ENCODE data around the gene OPN1SW. TPM values are rescaled to one million over a fixed set of nuclear protein-coding genes. Genes with fewer than 3 reads are reported as not detected.
A peak's percentile ranks its signal among the peaks of the same experiment; 100 is the strongest.

Gene OPN1SW
- total RNA-seq, 1 donor from 2014 or later = not detected

DNA sequence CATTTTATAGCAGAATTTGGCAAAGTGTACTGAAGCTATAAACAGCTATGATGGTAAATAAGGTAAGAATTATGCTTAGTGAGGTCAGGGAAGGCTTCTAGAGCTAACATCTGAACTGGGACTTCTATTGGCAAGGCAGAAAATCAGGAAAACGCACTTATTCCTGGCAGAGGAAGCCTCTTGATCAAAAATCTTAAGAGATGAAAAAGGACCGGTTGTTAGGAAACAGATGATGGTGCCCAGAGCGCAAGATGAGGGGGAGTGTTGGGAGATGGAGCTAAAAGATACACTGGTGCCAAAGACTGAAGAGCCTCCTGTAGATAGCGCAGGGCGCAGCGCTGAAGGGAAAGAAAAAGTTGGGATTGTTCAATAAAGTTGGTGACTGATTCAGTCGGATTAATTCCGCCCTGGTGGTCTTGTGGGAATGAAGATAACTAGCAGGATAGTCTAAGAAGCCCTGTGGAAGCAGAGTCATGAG lies 37.0 kb downstream of the OPN1SW start:
- H3K9me3 Mint-ChIP-seq (ENCODE audit: unreplicated experiment) = no peaks in the 10 kb centered on the region
- no peak for DNase-seq (ENCODE audit: low spot score)
- H3K36me3 Mint-ChIP-seq (ENCODE audit: low read depth, unreplicated experiment) = no peaks in the 10 kb centered on the region
- TF ChIP-seq, protein P1, sequence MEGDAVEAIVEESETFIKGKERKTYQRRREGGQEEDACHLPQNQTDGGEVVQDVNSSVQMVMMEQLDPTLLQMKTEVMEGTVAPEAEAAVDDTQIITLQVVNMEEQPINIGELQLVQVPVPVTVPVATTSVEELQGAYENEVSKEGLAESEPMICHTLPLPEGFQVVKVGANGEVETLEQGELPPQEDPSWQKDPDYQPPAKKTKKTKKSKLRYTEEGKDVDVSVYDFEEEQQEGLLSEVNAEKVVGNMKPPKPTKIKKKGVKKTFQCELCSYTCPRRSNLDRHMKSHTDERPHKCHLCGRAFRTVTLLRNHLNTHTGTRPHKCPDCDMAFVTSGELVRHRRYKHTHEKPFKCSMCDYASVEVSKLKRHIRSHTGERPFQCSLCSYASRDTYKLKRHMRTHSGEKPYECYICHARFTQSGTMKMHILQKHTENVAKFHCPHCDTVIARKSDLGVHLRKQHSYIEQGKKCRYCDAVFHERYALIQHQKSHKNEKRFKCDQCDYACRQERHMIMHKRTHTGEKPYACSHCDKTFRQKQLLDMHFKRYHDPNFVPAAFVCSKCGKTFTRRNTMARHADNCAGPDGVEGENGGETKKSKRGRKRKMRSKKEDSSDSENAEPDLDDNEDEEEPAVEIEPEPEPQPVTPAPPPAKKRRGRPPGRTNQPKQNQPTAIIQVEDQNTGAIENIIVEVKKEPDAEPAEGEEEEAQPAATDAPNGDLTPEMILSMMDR (IDR thresholded peaks at IDR 0.05; ENCODE audit: unreplicated experiment) = no peak
- peaks cover 47% of the 10 kb centered on the region for H3K4me1 Mint-ChIP-seq (ENCODE audit: unreplicated experiment)
- H3K27ac Mint-ChIP-seq (ENCODE audit: unreplicated experiment) = peak overlapping the region; percentile 94
- peaks cover 9% of the 10 kb centered on the region for H3K27me3 Mint-ChIP-seq (ENCODE audit: unreplicated experiment)
- peak overlapping the region; percentile 98 for H3K4me3 Mint-ChIP-seq (ENCODE audit: unreplicated experiment)

DNA sequence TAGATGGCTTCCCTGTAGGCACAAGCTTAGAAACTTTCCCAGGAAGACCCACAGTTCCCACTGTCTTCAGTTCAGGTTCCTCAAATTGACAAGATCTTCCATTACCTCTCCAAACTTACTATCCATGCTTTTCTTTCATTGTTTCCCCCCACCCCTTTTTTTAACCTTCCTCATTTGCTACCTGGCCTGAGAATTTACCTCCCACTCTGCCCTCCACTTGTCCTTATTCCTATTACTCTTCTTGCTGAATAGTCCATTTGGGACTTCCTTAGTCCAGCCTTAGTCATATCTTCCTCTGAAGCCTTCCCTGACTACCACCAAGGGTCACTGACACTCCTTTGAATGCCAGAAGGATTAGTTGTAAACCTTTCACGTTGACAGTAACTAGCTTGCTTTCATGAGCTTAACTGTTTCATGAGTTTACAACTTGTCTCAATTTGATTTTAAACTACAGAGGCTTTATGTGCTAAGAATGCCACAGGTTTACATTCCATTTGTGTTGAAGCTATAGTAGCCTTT lies 37.7 kb downstream of the OPN1SW start:
- H3K4me1 Mint-ChIP-seq (ENCODE audit: unreplicated experiment) = peaks cover 47% of the 10 kb centered on the region

DNA sequence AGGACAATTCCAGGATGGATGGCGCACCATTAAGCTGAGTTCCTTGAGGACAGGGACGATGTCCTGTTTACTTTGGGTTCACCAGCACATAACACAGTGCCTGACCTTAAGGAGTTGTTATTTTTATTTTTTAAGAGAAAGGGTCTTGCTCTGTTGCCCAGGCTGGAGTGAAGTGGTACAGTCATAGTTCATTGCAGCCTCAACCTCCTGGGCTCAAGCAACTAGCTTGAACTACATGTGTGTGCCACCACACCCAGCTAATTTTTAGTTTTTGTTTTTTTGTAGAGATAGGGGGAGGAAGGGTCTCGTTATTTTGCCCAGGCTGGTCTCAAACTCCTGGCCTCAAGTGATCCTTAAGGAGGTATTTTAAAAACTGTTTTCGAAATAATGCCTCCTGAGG lies 38.2 kb downstream of the OPN1SW start:
- Mint-ChIP-seq H3K4me1 (ENCODE audit: unreplicated experiment) (peaks cover 47% of the 10 kb centered on the region), H3K36me3 (ENCODE audit: low read depth, unreplicated experiment) (no peaks in the 10 kb centered on the region), H3K4me3 (ENCODE audit: unreplicated experiment) (no peak overlapping the region), H3K27ac (ENCODE audit: unreplicated experiment) (no peak overlapping the region), H3K27me3 (ENCODE audit: unreplicated experiment) (peaks cover 9% of the 10 kb centered on the region), H3K9me3 (ENCODE audit: unreplicated experiment) (no peaks in the 10 kb centered on the region)
- TF ChIP-seq, protein P1 (IDR thresholded peaks at IDR 0.05; ENCODE audit: unreplicated experiment) = no peak
- DNase-seq (ENCODE audit: low spot score) = no peak

More for the DNA sequence above, 37.7 kb downstream of the OPN1SW start:
- Mint-ChIP-seq H3K36me3 (ENCODE audit: low read depth, unreplicated experiment) (no peaks in the 10 kb centered on the region), H3K27me3 (ENCODE audit: unreplicated experiment) (peaks cover 9% of the 10 kb centered on the region), H3K4me3 (ENCODE audit: unreplicated experiment) (no peak overlapping the region), H3K9me3 (ENCODE audit: unreplicated experiment) (no peaks in the 10 kb centered on the region), H3K27ac (ENCODE audit: unreplicated experiment) (no peak overlapping the region)
- TF ChIP-seq, protein P1 (IDR thresholded peaks at IDR 0.05; ENCODE audit: unreplicated experiment) = no peak
- no peak for DNase-seq (ENCODE audit: low spot score)

DNA sequence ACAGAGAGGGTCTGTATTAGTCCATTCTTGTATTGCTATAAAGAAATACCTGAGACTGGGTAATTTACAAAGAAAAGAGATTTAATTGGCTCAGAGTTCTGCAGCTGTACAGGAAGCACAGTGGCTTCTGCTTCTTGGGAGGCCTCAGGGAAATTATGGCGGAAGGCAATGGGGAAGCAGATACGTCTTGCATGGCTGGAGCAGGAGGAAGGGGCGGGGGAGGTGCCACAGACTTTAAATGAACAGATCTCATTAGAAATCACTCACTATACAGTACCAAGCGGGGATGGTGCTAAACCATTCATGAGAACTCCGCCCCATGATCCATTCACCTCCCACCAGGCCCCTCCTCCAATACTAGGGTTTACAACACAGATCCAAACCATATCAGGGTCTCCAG lies 40.2 kb downstream of the OPN1SW start:
- H3K4me3 Mint-ChIP-seq (ENCODE audit: unreplicated experiment) = no peak overlapping the region
- H3K36me3 Mint-ChIP-seq (ENCODE audit: low read depth, unreplicated experiment) = peaks cover 4% of the 10 kb centered on the region
- H3K4me1 Mint-ChIP-seq (ENCODE audit: unreplicated experiment) = peaks cover 44% of the 10 kb centered on the region
- DNase-seq (ENCODE audit: low spot score) = no peak
- H3K27ac Mint-ChIP-seq (ENCODE audit: unreplicated experiment) = no peak overlapping the region
- H3K27me3 Mint-ChIP-seq (ENCODE audit: unreplicated experiment) = peaks cover 9% of the 10 kb centered on the region
- no peaks in the 10 kb centered on the region for H3K9me3 Mint-ChIP-seq (ENCODE audit: unreplicated experiment)
- TF ChIP-seq, protein P1 (IDR thresholded peaks at IDR 0.05; ENCODE audit: unreplicated experiment) = no peak

DNA sequence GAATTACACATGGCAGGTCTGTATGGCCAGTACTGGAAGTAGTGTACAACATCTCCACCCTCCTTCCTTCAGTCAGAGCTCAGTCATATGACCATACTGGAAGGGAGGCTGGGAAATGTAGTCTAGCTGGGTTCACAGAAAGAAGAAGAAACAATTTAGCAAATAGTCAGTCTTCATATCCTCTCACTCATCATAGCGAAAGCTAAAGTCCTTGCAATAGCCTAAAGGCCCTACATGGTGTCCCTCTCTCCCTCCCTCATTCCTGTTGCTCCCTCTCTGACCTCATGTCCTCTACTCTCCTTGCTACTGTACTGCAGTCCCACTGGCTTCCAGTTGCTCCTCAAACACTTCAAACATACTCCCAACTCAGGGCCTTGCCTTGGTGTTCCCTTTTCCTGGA lies 40.7 kb downstream of the OPN1SW start:
- H3K4me3 Mint-ChIP-seq (ENCODE audit: unreplicated experiment) = no peak overlapping the region

More for the DNA sequence above, 40.7 kb downstream of the OPN1SW start:
- Mint-ChIP-seq H3K9me3 (ENCODE audit: unreplicated experiment) (no peaks in the 10 kb centered on the region), H3K27ac (ENCODE audit: unreplicated experiment) (no peak overlapping the region), H3K36me3 (ENCODE audit: low read depth, unreplicated experiment) (peaks cover 4% of the 10 kb centered on the region), H3K4me1 (ENCODE audit: unreplicated experiment) (peaks cover 40% of the 10 kb centered on the region), H3K27me3 (ENCODE audit: unreplicated experiment) (peaks cover 9% of the 10 kb centered on the region)
- no peak for DNase-seq (ENCODE audit: low spot score)
- TF ChIP-seq, protein P1 (IDR thresholded peaks at IDR 0.05; ENCODE audit: unreplicated experiment) = no peak

All from endothelial cell (in vitro differentiated cells).